GM19395 (cell line): ENCODE results near the gene IGSF9B.

ENCODE experiments used
- ATAC-seq: cut with Tn5 transposase; IDR thresholded peaks from one replicate; pipeline ENCODE4 v1.9.1; 2021; ENCODE audit warnings: mild to moderate bottlenecking, moderate library complexity; ENCODE audit not compliant: unreplicated experiment

The IGSF9B gene

DNA sequence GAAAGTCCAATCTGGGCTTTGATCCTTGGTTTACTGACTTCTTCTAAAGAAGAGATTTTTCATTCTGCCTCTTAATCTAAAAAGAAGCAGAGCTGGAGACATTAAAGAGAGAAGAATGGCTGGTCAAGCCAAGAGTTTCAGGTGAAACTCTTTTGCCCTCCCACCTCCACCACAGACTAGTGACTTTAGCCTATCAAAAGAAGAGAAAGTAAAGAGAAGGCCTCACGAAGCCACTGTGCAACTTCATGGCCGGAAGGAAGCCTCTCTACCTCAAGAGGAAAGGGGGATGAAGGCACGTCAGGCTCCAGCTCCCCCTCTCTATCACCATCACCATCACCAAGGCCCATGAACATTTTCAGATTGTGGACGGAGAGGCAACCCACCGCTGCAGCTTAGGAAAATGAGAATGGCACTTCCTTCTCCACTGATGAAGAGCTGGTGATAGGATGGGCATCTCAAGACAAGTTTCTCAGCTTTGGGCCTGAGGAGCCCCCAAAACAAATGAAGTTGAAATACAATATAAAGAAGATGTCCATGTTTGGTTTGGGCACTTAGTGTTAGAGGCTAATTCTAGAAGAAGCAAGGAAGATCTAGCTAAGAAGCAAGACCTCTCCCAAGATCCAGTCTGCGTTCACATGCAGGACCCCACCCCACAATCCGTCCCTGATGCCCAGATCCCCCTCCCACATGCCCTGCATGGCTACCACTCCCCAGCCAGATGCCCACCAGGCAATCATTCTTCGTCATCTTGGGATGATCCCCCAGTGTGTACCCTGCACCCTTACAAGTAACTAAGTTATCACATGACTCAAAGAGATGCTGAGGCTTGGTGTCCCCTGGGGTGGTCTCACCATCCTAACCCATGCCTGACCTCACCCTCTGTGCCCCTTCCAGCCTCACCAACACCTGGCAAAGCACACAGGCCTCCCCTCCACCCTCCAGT, 52.6 kb downstream of the IGSF9B start:
- no peak for ATAC-seq

- no peak for ATAC-seq
These were observed 53.7 kb downstream of the IGSF9B start for GRCh38 chr11:133903056-133903455.

GRCh38 chr11:133902506-133902905, 54.3 kb downstream of the IGSF9B start:
- ATAC-seq: no peak

- ATAC-seq: no peak
These were observed 54.8 kb downstream of the IGSF9B start for GRCh38 chr11:133901999-133902398.

DNA sequence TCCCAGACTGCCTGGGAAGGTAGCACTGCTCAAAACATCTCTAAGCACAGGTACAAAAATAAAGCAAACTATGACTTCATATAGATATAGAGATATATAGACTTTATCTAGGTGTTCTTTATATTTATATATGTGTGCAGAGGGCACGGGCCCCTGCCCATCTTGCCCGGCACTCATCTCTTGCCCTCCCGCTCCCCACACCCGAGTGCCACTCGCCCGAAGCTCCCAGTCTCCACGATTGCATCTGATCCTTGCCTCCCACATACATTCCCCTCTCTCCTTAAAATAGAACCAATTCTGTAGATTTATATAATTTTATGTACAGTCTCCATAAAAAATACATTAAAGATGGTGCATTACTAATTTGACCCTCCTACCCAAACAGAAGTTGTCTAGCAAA, 55.5 kb downstream of the IGSF9B start:
- no peak for ATAC-seq

DNA sequence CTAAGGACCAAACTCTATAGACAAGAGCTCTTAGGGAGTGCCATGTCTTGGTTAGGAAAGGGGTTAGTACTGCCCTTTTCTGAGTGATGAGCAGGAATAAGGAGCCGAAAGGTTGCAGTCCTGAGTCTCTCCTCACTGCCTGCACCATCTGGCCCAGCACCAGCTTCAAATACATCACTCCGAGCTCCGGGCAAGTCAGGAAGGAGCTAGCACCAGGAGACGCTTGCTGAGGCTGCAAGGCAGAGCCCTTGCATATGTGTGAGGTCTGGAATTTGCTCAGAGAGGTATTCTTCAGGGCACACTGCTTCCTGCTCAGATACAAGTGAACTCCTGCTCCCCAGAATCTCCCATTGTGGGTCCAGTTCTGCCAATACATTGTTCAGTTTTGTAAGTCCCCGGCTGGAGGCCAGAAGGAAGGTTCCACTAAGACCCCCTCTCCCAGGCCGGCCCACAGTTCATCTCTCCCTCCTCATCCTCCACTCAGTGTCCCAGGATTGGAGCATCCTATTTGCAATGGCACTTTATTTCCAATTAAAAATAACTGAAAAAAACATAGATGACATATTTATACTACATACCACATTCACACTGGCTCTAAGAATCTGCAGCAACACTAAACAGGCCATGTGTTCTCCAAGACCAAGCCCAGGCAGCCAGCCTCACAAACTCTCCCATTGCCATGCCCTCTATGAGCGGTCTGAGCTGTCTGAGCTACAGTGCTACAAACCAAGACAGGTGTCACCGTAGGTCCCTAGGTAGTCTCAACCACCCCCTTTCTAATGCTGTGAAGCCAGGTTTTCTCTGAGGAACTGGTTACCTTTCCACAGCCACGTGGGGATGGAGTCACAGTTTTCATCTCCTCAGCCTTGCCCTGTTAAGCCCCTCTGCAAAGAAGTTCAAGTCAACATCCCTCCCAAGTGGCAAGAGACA, 56.3 kb downstream of the IGSF9B start:
- ATAC-seq: no peak

DNA sequence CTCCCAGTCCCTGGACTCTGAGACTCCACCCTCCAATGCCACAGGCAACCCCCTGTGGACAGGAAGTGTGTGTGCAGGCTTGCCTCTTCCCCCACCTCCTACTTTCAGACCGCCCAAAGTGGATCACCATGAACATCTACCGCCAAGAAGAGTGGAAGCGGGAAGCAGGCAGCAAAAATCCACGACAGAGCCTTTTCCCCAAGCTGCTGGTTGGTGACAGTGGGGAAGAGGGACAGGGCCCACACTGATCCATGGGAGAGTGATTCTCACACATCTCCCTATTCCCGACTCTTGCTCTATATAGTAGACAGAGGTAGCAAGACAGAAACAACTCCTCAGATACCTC, 58.0 kb downstream of the IGSF9B start:
- peak; percentile 6 for ATAC-seq

DNA sequence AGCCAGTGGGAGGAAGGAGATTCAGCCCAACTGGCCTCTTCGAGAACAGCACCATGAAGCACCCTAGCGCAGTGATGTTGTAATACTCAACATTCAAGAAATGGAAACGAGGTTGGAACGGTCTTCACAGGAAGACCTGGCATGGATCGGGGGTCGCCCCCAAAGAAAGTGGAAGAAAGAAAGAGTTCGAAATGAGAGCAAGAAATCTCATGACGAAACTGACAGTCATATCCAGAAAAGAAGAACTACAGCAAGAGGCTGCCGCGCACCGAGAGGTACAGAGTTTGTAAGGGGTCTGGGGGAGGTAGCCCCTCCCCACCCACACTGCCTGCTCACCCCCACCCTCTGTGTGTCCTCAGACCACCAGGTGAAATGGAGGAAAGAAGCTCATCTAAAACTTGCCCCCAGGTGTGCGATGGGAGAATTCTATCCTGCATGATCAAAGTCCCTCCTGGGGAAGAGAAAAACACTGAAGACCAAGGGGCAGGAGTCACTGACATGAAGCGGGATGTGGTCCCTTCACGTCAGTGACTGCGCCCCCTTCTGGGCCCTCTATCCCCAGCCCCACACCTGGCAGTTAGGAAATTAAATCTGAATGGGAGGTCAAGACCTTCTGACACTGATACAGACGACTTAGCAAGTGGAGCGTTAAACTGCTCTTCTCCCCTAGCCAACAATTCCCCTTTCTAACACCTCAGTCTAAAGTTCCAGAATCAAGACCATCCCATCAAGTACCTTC, 58.6 kb downstream of the IGSF9B start:
- peak; percentile 61 for ATAC-seq

GRCh38 chr11:133897331-133897650, 59.5 kb downstream of the IGSF9B start:
- ATAC-seq: no peak

DNA sequence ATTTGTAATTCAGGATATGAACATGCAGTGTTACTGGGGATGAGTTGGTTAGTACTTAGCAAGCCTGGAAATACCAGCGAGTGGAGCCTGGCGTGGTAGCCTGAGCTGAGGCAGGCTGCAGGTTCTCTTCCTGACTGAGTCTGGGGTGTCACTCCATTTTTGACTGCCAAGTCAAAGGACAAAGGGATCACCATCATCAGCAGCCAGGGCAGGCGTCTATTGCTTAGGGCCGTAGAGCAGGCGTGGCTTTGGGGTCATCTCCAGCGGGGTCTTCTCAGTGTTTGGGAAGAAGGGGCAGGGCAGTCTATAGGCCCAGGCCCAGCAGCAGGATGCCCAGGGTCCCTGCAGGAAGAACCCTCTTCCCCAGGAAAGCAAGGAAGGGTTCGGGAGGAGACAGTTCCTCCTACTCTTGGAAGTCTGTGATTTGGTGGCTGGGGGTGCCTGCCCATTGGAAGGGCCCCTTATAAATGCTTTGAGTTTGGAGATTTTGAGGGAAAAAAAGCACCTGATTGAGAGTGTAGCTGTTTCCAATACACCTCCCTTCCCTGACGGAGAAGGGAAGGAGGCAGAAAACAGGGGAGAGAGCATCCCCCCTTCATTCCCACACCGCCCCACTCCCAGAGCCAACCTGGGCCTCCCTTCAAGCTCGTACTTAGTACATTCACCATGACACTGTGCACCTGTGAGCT, 60.0 kb downstream of the IGSF9B start:
- ATAC-seq: no peak

DNA sequence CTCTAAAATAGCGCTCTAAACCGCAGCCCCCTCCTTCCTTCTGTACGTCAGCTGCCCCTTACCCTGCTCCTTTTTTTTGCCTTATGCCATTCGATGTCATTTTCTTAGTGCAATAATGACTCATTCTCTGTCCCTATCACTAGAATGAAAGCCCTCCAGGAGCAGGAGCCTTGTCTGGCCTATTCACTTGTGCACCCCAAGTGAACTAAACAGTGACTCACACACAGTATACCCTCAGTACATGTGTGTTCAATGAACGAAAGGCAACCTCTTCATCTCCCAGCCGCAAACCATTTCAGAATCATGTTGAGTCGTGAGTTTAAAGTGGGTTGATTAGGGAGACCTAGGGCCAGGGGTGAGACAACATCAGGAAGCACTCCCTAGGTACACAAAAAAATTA, 60.7 kb downstream of the IGSF9B start:
- peak; percentile 51 for ATAC-seq

DNA sequence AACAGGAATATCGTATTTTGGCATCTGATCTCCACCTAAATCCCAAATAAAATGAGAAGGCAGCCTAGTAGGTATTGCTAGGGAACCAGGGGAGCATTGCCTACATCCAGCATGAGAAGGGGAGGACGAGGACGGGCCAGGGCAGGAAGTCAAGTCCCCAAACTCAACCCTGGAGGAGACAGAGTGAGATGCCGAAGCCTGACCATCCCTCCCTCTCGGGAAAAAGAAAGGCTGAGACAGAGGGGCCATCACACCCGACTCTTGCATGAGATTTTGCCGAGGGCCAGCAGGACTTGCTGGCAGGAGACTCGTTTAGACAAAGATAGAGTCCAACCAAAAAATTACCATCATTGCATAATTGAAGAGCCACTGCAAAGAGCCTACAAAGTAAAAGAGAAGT, 61.2 kb downstream of the IGSF9B start:
- ATAC-seq: peak; percentile 38

GRCh38 chr11:133895061-133895479, 61.7 kb downstream of the IGSF9B start:
- peak; percentile 65 for ATAC-seq

GRCh38 chr11:133893381-133893780, 63.4 kb downstream of the IGSF9B start:
- ATAC-seq: no peak

DNA sequence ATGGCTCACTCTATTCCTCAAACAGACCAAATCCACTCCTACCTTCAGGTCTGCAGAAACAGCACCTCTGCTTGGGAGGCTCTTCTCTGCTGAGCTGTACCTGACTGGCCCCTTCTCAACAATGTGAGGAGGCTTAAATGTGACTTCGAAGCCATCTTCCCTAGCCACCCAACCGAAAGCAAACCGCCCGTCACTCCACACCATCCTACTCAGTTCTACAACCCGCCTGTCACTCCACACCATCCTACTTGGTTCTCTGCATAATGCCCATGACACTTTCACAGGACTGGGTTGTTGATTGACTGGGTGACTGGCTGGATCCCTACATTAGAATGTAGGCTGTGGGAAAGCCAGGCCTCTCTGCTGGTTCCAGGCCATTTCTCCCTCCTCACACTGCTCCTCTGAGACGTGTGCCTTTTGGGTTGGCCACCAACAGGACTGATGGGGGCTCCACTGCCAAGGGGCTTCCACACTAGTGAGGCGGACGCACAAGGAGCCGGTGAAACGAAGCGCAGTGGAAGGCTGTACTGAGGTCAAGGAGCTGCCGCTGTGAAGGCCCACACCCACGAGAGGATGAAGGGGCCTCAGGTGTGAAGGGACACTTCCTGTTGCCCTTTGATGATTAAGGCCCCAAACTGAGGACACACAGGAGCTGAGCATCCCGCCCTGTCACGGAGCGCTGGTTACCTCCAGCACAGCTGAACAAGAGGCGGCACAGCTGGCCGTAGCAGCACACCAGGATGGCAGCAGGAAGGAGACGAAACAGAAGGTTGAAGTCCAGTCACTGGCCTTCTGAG, 64.0 kb downstream of the IGSF9B start:
- ATAC-seq: no peak

DNA sequence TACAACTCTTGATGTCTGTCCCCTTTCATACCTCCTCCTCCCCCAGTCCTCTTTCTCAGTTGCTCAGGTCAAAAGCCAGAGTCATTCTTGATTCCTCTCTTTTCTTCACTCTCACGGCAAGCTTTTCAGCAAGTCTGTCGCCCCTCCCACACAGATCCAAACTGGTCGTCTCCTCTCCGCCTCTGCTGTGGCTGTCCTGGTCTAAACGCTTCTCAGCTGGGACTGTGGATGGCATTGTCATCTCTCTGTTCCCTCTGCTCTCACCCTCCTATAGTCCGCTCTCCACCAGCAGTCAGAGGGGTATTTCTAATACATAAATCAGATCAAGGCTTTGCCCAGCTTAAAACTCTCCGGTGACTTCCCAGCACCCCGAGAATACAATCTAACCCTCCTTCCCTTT, 64.6 kb downstream of the IGSF9B start:
- no peak for ATAC-seq

DNA sequence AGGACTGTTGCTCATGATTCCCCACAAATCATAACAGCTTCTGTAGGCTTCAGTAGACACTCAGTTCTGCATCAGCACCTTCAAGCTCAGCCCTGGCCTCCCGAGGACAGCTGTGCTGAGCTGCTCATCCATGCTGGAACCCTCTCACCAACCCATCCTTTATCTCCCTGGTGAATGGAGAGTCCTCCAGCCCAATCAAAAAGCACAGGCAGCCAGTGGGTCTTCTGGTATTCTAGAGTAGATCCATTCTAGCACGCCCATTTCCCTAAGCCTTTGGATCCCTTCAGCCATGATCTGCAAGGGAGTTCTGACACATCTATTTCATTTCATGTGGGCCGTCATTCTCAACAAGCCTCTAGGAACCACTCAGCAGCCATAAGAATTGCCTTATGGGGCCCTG, 66.9 kb downstream of the IGSF9B start:
- no peak for ATAC-seq

GRCh38 chr11:133889188-133889587, 67.6 kb downstream of the IGSF9B start:
- ATAC-seq: no peak

- ATAC-seq: no peak
These were observed 69.0 kb downstream of the IGSF9B start for GRCh38 chr11:133887692-133888332.
